H1 (cell line): Measurements from ENCODE around the gene FCAMR. TPM values are rescaled to one million over a fixed set of nuclear protein-coding genes. Genes with fewer than 3 reads are reported as not detected.

Experiments used
- CTCF ChIA-PET: fragments of 300-600 bp; sonication (Branson Sonifier 250); formaldehyde crosslinking; loops from one replicate; lab custom pipeline; 2021; ENCODE audit not compliant: partially characterized antibody; lab: Charles Lee
- POLR2A ChIA-PET: fragments of 300-600 bp; sonication (Branson Sonifier 250); formaldehyde crosslinking; loops from one replicate; lab custom pipeline; 2021; ENCODE audit warnings: inconsistent platforms; ENCODE audit not compliant: partially characterized antibody; lab: Charles Lee
- DNase-seq, 2 experiments: peaks; one replicate each; pipeline versions ENCODE4 v3.0.0 to v3.0.0-alpha.2; 2010 to 2022; ENCODE audit warnings: low spot score in 2 of 2, low read depth in 1 of 2, mixed read lengths in 1 of 2
- FAIRE-seq: peaks from 2 replicates; lab custom pipeline; 2011; peaks lifted over from hg19 to GRCh38; lab: Jason Lieb, UNC
- H2AFZ ChIP-seq: 2 replicates; pipeline ENCODE4 v1.8.1; 2012; ENCODE audit warnings: low read length, inconsistent platforms
- H2AK5ac ChIP-seq: 2 replicates; pipeline ENCODE4 v1.6.1; 2013; ENCODE audit warnings: low read depth, low read length
- H2BK120ac ChIP-seq: replicated peaks from 2 replicates; pipeline ENCODE3; 2013; ENCODE audit warnings: low read depth, low read length, inconsistent platforms
- H2BK12ac ChIP-seq: 2 replicates; pipeline ENCODE4 v1.6.1; 2013; ENCODE audit warnings: low read depth, low read length
- H2BK15ac ChIP-seq: 2 replicates; pipeline ENCODE4 v1.6.1; 2013; ENCODE audit warnings: low read length
- H2BK20ac ChIP-seq: 2 replicates; pipeline ENCODE4 v1.6.1; 2013; ENCODE audit warnings: low read length
- H2BK5ac ChIP-seq: 2 replicates; pipeline ENCODE4 v1.6.1; 2013; ENCODE audit warnings: low read depth, low read length
- H3K14ac ChIP-seq: 2 replicates; pipeline ENCODE4 v1.6.1; 2013; ENCODE audit warnings: inconsistent platforms; ENCODE audit not compliant: insufficient read length
- H3K18ac ChIP-seq: 2 replicates; pipeline ENCODE4 v1.6.1; 2013; ENCODE audit warnings: low read length; ENCODE audit errors: extremely low read depth
- H3K23ac ChIP-seq: 2 replicates; pipeline ENCODE4 v1.6.1; 2013; ENCODE audit warnings: inconsistent platforms; ENCODE audit not compliant: insufficient read length
- H3K23me2 ChIP-seq: 2 replicates; pipeline ENCODE4 v1.6.1; 2013; ENCODE audit warnings: low read depth, low read length
- H3K27ac ChIP-seq: 2 replicates; pipeline ENCODE4 v1.6.1; 2011; ENCODE audit warnings: low read depth, low read length, inconsistent platforms
- H3K27me3 ChIP-seq, 4 experiments: replicated peaks in 1 of 4; 1 replicate in 1 of 4; 2 replicates in 3 of 4; pipeline versions ENCODE4 v1.6.1 to v1.8.1; 2011 to 2013; ENCODE audit warnings: low read length in 3 of 4, mild to moderate bottlenecking in 3 of 4, inconsistent platforms in 2 of 4, mixed read lengths in 2 of 4, moderate library complexity in 1 of 4; ENCODE audit not compliant: control insufficient read depth in 3 of 4, insufficient read depth in 3 of 4; ENCODE audit errors: extremely low read depth in 1 of 4
- H3K36me3 ChIP-seq, 4 experiments: 2 replicates each; pipeline versions ENCODE4 v1.6.1 to v1.8.1; 2011 to 2013; ENCODE audit warnings: mild to moderate bottlenecking in 4 of 4, low read length in 3 of 4, moderate library complexity in 2 of 4, control low read depth in 1 of 4, inconsistent platforms in 1 of 4; ENCODE audit not compliant: insufficient read depth in 4 of 4, control insufficient read depth in 2 of 4
- H3K4ac ChIP-seq: replicated peaks from 2 replicates; pipeline ENCODE3; 2013; ENCODE audit warnings: low read length, low read depth, mixed read lengths, inconsistent platforms; ENCODE audit not compliant: insufficient read length
- H3K4me1 ChIP-seq, 4 experiments: replicated peaks in 1 of 4; 1 replicate in 1 of 4; 2 replicates in 3 of 4; pipeline versions ENCODE4 v1.6.1 to v1.8.1; 2011 to 2013; ENCODE audit warnings: low read length in 3 of 4, inconsistent platforms in 2 of 4, mixed read lengths in 1 of 4; ENCODE audit not compliant: insufficient read depth in 4 of 4, control insufficient read depth in 3 of 4
- H3K4me2 ChIP-seq, 2 experiments: 2 replicates each; pipeline versions ENCODE4 v1.6.1 to v1.8.1; 2011 to 2013; ENCODE audit warnings: low read depth in 2 of 2, low read length in 2 of 2, control low read depth in 1 of 2, inconsistent platforms in 1 of 2, mild to moderate bottlenecking in 1 of 2; ENCODE audit not compliant: insufficient read depth in 1 of 2
- H3K4me3 ChIP-seq, 4 experiments: fragments of 200-600, 300-600 bp in 1 of 4; sonication (generic), shearing (Covaris generic), sonication (Bioruptor Twin) in 1 of 4; 2 replicates each; pipeline versions ENCODE4 v1.5.1 to v1.8.1; 2011 to 2016; ENCODE audit warnings: low read length in 4 of 4, low read depth in 3 of 4, control low read depth in 2 of 4, inconsistent platforms in 2 of 4, mild to moderate bottlenecking in 2 of 4, mixed read lengths in 1 of 4, moderate library complexity in 1 of 4; ENCODE audit not compliant: insufficient read depth in 2 of 4; ENCODE audit errors: extremely low read depth in 1 of 4
- H3K56ac ChIP-seq: replicated peaks from 2 replicates; pipeline ENCODE3; 2013; ENCODE audit warnings: low read depth, mild to moderate bottlenecking, mixed read lengths, low read length, inconsistent platforms; ENCODE audit not compliant: insufficient read length
- H3K79me1 ChIP-seq: 2 replicates; pipeline ENCODE4 v1.6.1; 2013; ENCODE audit warnings: low read depth, low read length, control low read depth
- H3K79me2 ChIP-seq, 2 experiments: 2 replicates each; pipeline versions ENCODE4 v1.6.1 to v1.8.1; 2012 to 2013; ENCODE audit warnings: low read length in 2 of 2, mild to moderate bottlenecking in 2 of 2, inconsistent platforms in 1 of 2; ENCODE audit not compliant: insufficient read depth in 2 of 2, control insufficient read depth in 1 of 2
- H3K9ac ChIP-seq, 4 experiments: replicated peaks in 1 of 4; 1 replicate in 1 of 4; 2 replicates in 3 of 4; pipeline versions ENCODE4 v1.6.1 to v1.8.1; 2011 to 2013; ENCODE audit warnings: low read depth in 3 of 4, low read length in 3 of 4, control low read depth in 2 of 4, mild to moderate bottlenecking in 2 of 4, moderate library complexity in 2 of 4, inconsistent platforms in 1 of 4; ENCODE audit errors: extremely low read depth in 1 of 4
- H3K9me3 ChIP-seq, 2 experiments: 2 replicates each; pipeline versions ENCODE4 v1.6.1 to v1.8.1; 2012 to 2013; ENCODE audit warnings: mild to moderate bottlenecking in 2 of 2, moderate library complexity in 2 of 2, control low read depth in 1 of 2, inconsistent platforms in 1 of 2, low read depth in 1 of 2, low read length in 1 of 2, mixed read lengths in 1 of 2; ENCODE audit not compliant: insufficient read depth in 2 of 2
- H4K20me1 ChIP-seq, 2 experiments: replicated peaks in 1 of 2; 2 replicates each; pipeline versions ENCODE3 to v1.8.1; 2011 to 2013; ENCODE audit warnings: inconsistent platforms in 2 of 2, low read length in 2 of 2, mild to moderate bottlenecking in 1 of 2; ENCODE audit not compliant: insufficient read depth in 2 of 2, control insufficient read depth in 1 of 2
- H4K5ac ChIP-seq: 2 replicates; pipeline ENCODE4 v1.6.1; 2013; ENCODE audit warnings: low read length, low read depth, mixed read lengths, inconsistent platforms; ENCODE audit not compliant: insufficient read length
- H4K8ac ChIP-seq: 2 replicates; pipeline ENCODE4 v1.8.0; 2013; ENCODE audit warnings: mild to moderate bottlenecking, moderate library complexity, low read length, inconsistent platforms; ENCODE audit not compliant: insufficient read depth; ENCODE audit errors: extremely low read depth
- H4K91ac ChIP-seq: replicated peaks from 2 replicates; pipeline ENCODE3; 2013; ENCODE audit warnings: low read length, mixed read lengths, inconsistent platforms; ENCODE audit not compliant: insufficient read length
- ASH2L ChIP-seq: fragments of 200-600, 300-600 bp; sonication (generic); IDR thresholded peaks from one replicate; pipeline ENCODE4 v1.7.1; 2017; ENCODE audit warnings: low read length
- BACH1 ChIP-seq: IDR thresholded peaks from 2 replicates; pipeline ENCODE4 v1.6.1; 2012; ENCODE audit warnings: low read length, improper control_type of control experiment
- BRCA1 ChIP-seq: IDR thresholded peaks from 2 replicates; pipeline ENCODE4 v1.6.1; 2012; ENCODE audit warnings: low read depth, low read length, improper control_type of control experiment
- MAX ChIP-seq: IDR thresholded peaks from 2 replicates; pipeline ENCODE4 v1.6.1; 2012; ENCODE audit warnings: inconsistent platforms
- NANOG ChIP-seq: IDR thresholded peaks from 2 replicates; pipeline ENCODE4 v1.6.1; 2011; ENCODE audit warnings: low read length, low read depth, mild to moderate bottlenecking, inconsistent platforms; ENCODE audit not compliant: insufficient read depth, poor library complexity, severe bottlenecking
- SRF ChIP-seq: IDR thresholded peaks from 2 replicates; pipeline ENCODE4 v1.6.1; 2011; ENCODE audit warnings: mild to moderate bottlenecking, low read depth, low read length, moderate library complexity
- TBP ChIP-seq: IDR thresholded peaks from 2 replicates; pipeline ENCODE4 v1.6.1; 2011; ENCODE audit warnings: low read depth, low read length, improper control_type of control experiment
- WGBS, 2 experiments: shearing (Covaris generic) in 1 of 2; methylation state at CpG; one replicate each; pipeline versions ENCODE4 v1.1.6 to v1.1.7; 2013 to 2015; ENCODE audit warnings: low lambda C conversion rate in 2 of 2, mixed read lengths in 2 of 2, inconsistent platforms in 1 of 2, low coverage in 1 of 2, missing lambda C conversion rate in 1 of 2; ENCODE audit not compliant: insufficient replicate concordance in 2 of 2, insufficient coverage in 1 of 2, insufficient read length in 1 of 2; ENCODE audit errors: extremely low coverage in 1 of 2, missing lambda C conversion rate in 1 of 2; 5-methylcytosine and 5-hydroxymethylcytosine counted together
- polyA plus RNA-seq, 7 experiments: library from polyadenylated mRNA; depleted of rRNA in 3 of 7; stranded (reverse) in 5 of 7; unstranded in 2 of 7; fragments of >200 nt in 5 of 7; fragments of 200-250 nt in 2 of 7; gene quantifications; 1 replicate in 5 of 7; 2 replicates in 1 of 7; 4 replicates in 1 of 7; pipeline versions ENCODE4 v1.2.1 to v1.2.3, GENCODE V29; 2011 to 2013; ENCODE audit warnings: missing spikeins in 2 of 7, mixed read lengths in 2 of 7
- total RNA-seq: library from RNA; stranded (reverse); fragmentation: NEBNext Ultra II Directional; extraction: Animal tissue kit (Norgen Biotek cat#: 25700); gene quantifications from 2 replicates; pipeline ENCODE4 v1.2.1, GENCODE V29; 2021

FCAMR gene
- total and polyA plus RNA-seq, 2 of the 8 experiments (the other 6 are each of a cell fraction or from before 2014, with no cell fraction given): not detected

DNA sequence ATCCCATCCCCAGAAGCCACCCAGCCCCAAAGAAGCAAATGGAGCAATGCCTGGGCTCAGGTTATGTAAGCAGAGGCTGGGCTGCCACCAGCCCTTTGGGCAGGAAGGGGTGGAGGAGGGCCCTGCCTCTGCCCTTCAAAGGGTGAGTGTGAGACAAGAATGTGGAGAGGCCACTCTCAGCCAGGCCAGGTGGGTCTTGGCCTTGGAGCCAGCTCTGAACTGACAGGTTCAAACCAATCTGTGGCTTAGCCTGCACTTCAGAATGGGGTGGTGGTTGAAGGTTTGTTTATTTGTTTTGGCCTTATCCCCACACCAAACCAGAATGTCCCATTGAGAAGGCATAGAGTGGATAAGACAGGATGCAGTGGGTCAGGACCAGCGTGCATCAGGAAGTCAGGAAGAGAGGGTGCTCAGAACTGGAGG, 32.5 kb upstream of the FCAMR start:
- no peak overlapping the region for H2BK20ac ChIP-seq
- no peaks in the 10 kb centered on the region for H3K79me1 ChIP-seq
- peaks cover 0 to 3% of the 10 kb centered on the region in 2 experiments for H4K20me1 ChIP-seq
- no peak overlapping the region for H2BK120ac ChIP-seq
- no peak overlapping the region for H2AFZ ChIP-seq
- DNase-seq (no peak), FAIRE-seq (no peak)
- ChIA-PET POLR2A (no interaction called here), CTCF (interaction anchor here (1.0 to 9.9 kb wide), 6 partner anchors 11 to 71 kb away, joined by 3 to 122 read pairs (median 29); partner anchors contain the start of gene C1orf116)
- H2BK15ac ChIP-seq: no peak overlapping the region
- H3K23me2 ChIP-seq: peaks cover 1% of the 10 kb centered on the region; the same call in 1 of the 2 replicates
- H3K4me2 ChIP-seq: no peak overlapping the region
- no peaks in the 10 kb centered on the region; a peak in 1 of 7 replicates for H3K27me3 ChIP-seq
- H2BK5ac ChIP-seq: no peak overlapping the region
- 0 out of 2 replicates have a peak overlapping the region, but pooled peaks have one; percentile 17 for H4K8ac ChIP-seq
- no peaks in the 10 kb centered on the region for H3K9me3 ChIP-seq
- H2BK12ac ChIP-seq: no peak overlapping the region
- H3K4ac ChIP-seq: no peak overlapping the region
- 0 out of 7 replicates have a peak, but pooled peaks cover 0 to 2% (median 0%) of the 10 kb centered on the region in 4 experiments for H3K4me1 ChIP-seq
- H4K91ac ChIP-seq: no peak overlapping the region
- 82% methylated on average over 1 of the region's 1 CpG; no CpG with 5 or more reads in 1 of the 2 experiments for WGBS, 2 experiments
- H3K14ac ChIP-seq: no peak overlapping the region
- no peak overlapping the region for H3K27ac ChIP-seq
- no peak overlapping the region for H3K56ac ChIP-seq
- H3K18ac ChIP-seq: no peak overlapping the region
- TF ChIP-seq MAX (no peak), BRCA1 (no peak), NANOG (no peak), TBP (no peak), BACH1 (no peak), ASH2L (no peak), SRF (no peak)
- TF ChIP-seq, all 59 proteins: peak for 0
- H2AK5ac ChIP-seq: no peak overlapping the region
- H3K79me2 ChIP-seq: no peaks in the 10 kb centered on the region
- no peak overlapping the region for H3K9ac ChIP-seq
- no peak overlapping the region for H4K5ac ChIP-seq
- H3K36me3 ChIP-seq: no peaks in the 10 kb centered on the region
- no peak overlapping the region for H3K4me3 ChIP-seq
- H3K23ac ChIP-seq: no peak overlapping the region
